Panc1 (cell line): ENCODE measurements around the gene DIS3L2. TPM values are rescaled to one million over a fixed set of nuclear protein-coding genes. Genes with fewer than 3 reads are reported as not detected.

Experiments used
- ATAC-seq: fragments of 200-7000 bp; cut with Tn5 transposase; 2 replicates; pipeline ENCODE4 v1.9.1; 2020; ENCODE audit warnings: mild to moderate bottlenecking, moderate library complexity
- BruUV-seq: library from RNA; stranded (reverse); fragments of 400-500 nt; replicated peaks from 2 replicates; lab custom pipeline; 2021; lab: Mats Ljungman, UMichigan
- CTCF ChIA-PET: fragments of 300-600 bp; sonication (Branson Sonifier 250); formaldehyde crosslinking; loops from one replicate; lab custom pipeline; 2022; ENCODE audit warnings: antibody characterized with exemption; lab: Charles Lee
- POLR2A ChIA-PET: fragments of 300-600 bp; sonication (Branson Sonifier 250); formaldehyde crosslinking; loops from one replicate; lab custom pipeline; 2022; ENCODE audit warnings: antibody characterized with exemption; lab: Charles Lee
- DNase-seq: peaks from one replicate; pipeline ENCODE4 v3.0.0-alpha.2; 2010; ENCODE audit warnings: low read depth, low spot score
- H3K27ac ChIP-seq: 2 replicates; pipeline ENCODE4 v1.5.1; 2011; ENCODE audit warnings: mild to moderate bottlenecking, low read length, inconsistent platforms
- H3K27me3 ChIP-seq: fragments of 200-500 bp; sonication (Bioruptor generic); 2 replicates; pipeline ENCODE4 v1.6.0; 2014; ENCODE audit warnings: low read length, inconsistent platforms; ENCODE audit not compliant: control insufficient read depth, insufficient read depth
- H3K36me3 ChIP-seq: fragments of 200-500 bp; sonication (Bioruptor generic); 2 replicates; pipeline ENCODE4 v1.5.1; 2014; ENCODE audit warnings: inconsistent platforms, mild to moderate bottlenecking, low read length, moderate library complexity; ENCODE audit not compliant: control insufficient read depth, insufficient read depth
- H3K4me1 ChIP-seq: 2 replicates; pipeline ENCODE4 v1.5.1; 2011; ENCODE audit warnings: inconsistent platforms, mild to moderate bottlenecking, low read length, moderate library complexity; ENCODE audit not compliant: control insufficient read depth, insufficient read depth
- H3K4me3 ChIP-seq, 2 experiments: 2 replicates each; pipeline ENCODE4 v1.5.1; 2011 to 2012; ENCODE audit warnings: low read depth in 2 of 2, low read length in 2 of 2, mild to moderate bottlenecking in 2 of 2, inconsistent platforms in 1 of 2, moderate library complexity in 1 of 2
- H3K9me3 ChIP-seq: fragments of 200-500 bp; sonication (Bioruptor generic); 2 replicates; pipeline ENCODE4 v1.5.1; 2014; ENCODE audit warnings: low read depth, mild to moderate bottlenecking, inconsistent platforms, low read length, moderate library complexity; ENCODE audit not compliant: control insufficient read depth, insufficient read depth
- CTCF ChIP-seq: fragments of 450-650 bp; IDR thresholded peaks from 2 replicates; pipeline ENCODE4 v1.5.1; 2017; ENCODE audit warnings: mild to moderate bottlenecking
- POLR2AphosphoS5 ChIP-seq: IDR thresholded peaks from 2 replicates; pipeline ENCODE4 v1.6.1; 2012; ENCODE audit warnings: mild to moderate bottlenecking, low read depth, low read length, moderate library complexity
- REST ChIP-seq, 2 experiments: IDR thresholded peaks; 2 replicates each; pipeline ENCODE4 v1.6.1; 2011 to 2012; ENCODE audit warnings: low read depth in 2 of 2, control low read depth in 1 of 2, low read length in 1 of 2, mild to moderate bottlenecking in 1 of 2, moderate library complexity in 1 of 2; ENCODE audit not compliant: insufficient read depth in 1 of 2
- SIN3A ChIP-seq: IDR thresholded peaks from 2 replicates; pipeline ENCODE4 v1.6.1; 2012; ENCODE audit warnings: low read depth, mild to moderate bottlenecking, low read length, moderate library complexity, borderline replicate concordance; ENCODE audit not compliant: insufficient read depth
- TCF7L2 ChIP-seq: IDR thresholded peaks from 2 replicates; pipeline ENCODE4 v1.6.1; 2011; ENCODE audit warnings: mild to moderate bottlenecking, low read depth, low read length, inconsistent platforms
- in situ Hi-C: cut with HindIII; loops from 2 replicates; pipeline ENCODE4 v1.10.0; 2016; ENCODE audit warnings: low sequenced_read_pairs, low pct_unique_long_range_greater_than_20kb
- intact Hi-C: fragments of 100-400 bp; cut with micrococcal nuclease; formaldehyde crosslinking; loops from one replicate; pipeline ENCODE4 v1.10.0; 2022; ENCODE audit not compliant: unreplicated experiment
- total RNA-seq: library from RNA; stranded (reverse); gene quantifications from one replicate; pipeline ENCODE4 v1.2.1, GENCODE V29; 2021; ENCODE audit not compliant: unreplicated experiment

The DIS3L2 gene
- total RNA-seq, 1 experiment from 2014 or later = 28.1 TPM

GRCh38 chr2:232137356-232138147 is 176.0 kb downstream of the DIS3L2 start:
- ChIA-PET POLR2A (no interaction called here), CTCF (interaction anchor here (0.6 kb wide), 1 partner anchor 181 kb away, joined by 7 read pairs; no protein-coding TSS in a partner anchor)
- DNase-seq (no peak), ATAC-seq (no peak)
- no peaks in the 10 kb centered on the region for H3K4me1 ChIP-seq
- H3K4me3 ChIP-seq = no peak overlapping the region
- intact Hi-C loops = no loop called here
- BruUV-seq = no TSS peak
- H3K9me3 ChIP-seq = no peaks in the 10 kb centered on the region
- H3K36me3 ChIP-seq = no peaks in the 10 kb centered on the region
- in situ Hi-C loops = no loop called here
- no peaks in the 10 kb centered on the region for H3K27me3 ChIP-seq
- TF ChIP-seq SIN3A (no peak), REST (IDR thresholded peaks at IDR 0.05; ENCODE audit: insufficient read depth in 1 of 2, low read depth in 2 of 2, low read length in 1 of 2) (no peak), CTCF (no peak)
- H3K27ac ChIP-seq = no peak overlapping the region

- BruUV-seq = no TSS peak
- ChIA-PET POLR2A (no interaction called here), CTCF (no interaction called here)
- intact Hi-C loops = no loop called here
- Histone ChIP-seq H3K27me3 (no peaks in the 10 kb centered on the region), H3K4me1 (no peaks in the 10 kb centered on the region), H3K4me3 (no peak overlapping the region), H3K36me3 (no peaks in the 10 kb centered on the region), H3K9me3 (no peaks in the 10 kb centered on the region), H3K27ac (no peak overlapping the region)
- in situ Hi-C loops = no loop called here
- TF ChIP-seq SIN3A = no peak
- TF ChIP-seq CTCF = no peak
- no peak for TF ChIP-seq TCF7L2
- no peak for TF ChIP-seq REST (IDR thresholded peaks at IDR 0.05; ENCODE audit: insufficient read depth in 1 of 2, low read depth in 2 of 2, low read length in 1 of 2)
- no peak for TF ChIP-seq POLR2AphosphoS5
- no peak for ATAC-seq
- no peak for DNase-seq
These were observed 176.9 kb downstream of the DIS3L2 start for GRCh38 chr2:232138441-232138840.
